ENCODE results near the gene FAM20A. TPM values are rescaled to one million over a fixed set of nuclear protein-coding genes. Genes with fewer than 3 reads are reported as not detected.

Gene FAM20A
- total RNA-seq, 1 experiment from 2014 or later, result not detected

GRCh38 chr17:68642118-68642412 is 40.9 kb upstream of the FAM20A start:
- TF ChIP-seq EZH2 (IDR thresholded peaks at IDR 0.05; ENCODE audit: low read depth) (no peak), CTCF (conservative IDR thresholded peaks at IDR 0.05) (no peak)
- intact Hi-C loops (cut with micrococcal nuclease; ENCODE audit: unreplicated experiment), result no loop called here
- no peak overlapping the region for H3K4me3 ChIP-seq
- H4K20me1 ChIP-seq (ENCODE audit: insufficient read depth), result no peaks in the 10 kb centered on the region
- no peaks in the 10 kb centered on the region for H3K9me3 ChIP-seq (ENCODE audit: insufficient read depth, low read depth)
- CTCF ChIA-PET, result no interaction called here
- H3F3A ChIP-seq (ENCODE audit: insufficient read depth, low read depth), result no peaks in the 10 kb centered on the region
- H3K79me2 ChIP-seq (ENCODE audit: low read depth), result no peaks in the 10 kb centered on the region
- no peaks in the 10 kb centered on the region for H3K36me3 ChIP-seq (ENCODE audit: low read depth)
- H3K27me3 ChIP-seq (ENCODE audit: insufficient read depth, low read depth), result peaks cover 46% of the 10 kb centered on the region
- DNase-seq, result no peak
- H3K4me2 ChIP-seq, result no peak overlapping the region
- BruUV-seq (replicated peaks), result no TSS peak
- H3K9me2 ChIP-seq (ENCODE audit: insufficient read depth), result no peaks in the 10 kb centered on the region
- H3K4me1 ChIP-seq (replicated peaks; ENCODE audit: insufficient read depth), result no peaks in the 10 kb centered on the region
- POLR2A ChIA-PET (ENCODE audit: unreplicated experiment), result no interaction called here
- H2AFZ ChIP-seq, result no peak overlapping the region
- H3K27ac ChIP-seq, result no peak overlapping the region

DNA sequence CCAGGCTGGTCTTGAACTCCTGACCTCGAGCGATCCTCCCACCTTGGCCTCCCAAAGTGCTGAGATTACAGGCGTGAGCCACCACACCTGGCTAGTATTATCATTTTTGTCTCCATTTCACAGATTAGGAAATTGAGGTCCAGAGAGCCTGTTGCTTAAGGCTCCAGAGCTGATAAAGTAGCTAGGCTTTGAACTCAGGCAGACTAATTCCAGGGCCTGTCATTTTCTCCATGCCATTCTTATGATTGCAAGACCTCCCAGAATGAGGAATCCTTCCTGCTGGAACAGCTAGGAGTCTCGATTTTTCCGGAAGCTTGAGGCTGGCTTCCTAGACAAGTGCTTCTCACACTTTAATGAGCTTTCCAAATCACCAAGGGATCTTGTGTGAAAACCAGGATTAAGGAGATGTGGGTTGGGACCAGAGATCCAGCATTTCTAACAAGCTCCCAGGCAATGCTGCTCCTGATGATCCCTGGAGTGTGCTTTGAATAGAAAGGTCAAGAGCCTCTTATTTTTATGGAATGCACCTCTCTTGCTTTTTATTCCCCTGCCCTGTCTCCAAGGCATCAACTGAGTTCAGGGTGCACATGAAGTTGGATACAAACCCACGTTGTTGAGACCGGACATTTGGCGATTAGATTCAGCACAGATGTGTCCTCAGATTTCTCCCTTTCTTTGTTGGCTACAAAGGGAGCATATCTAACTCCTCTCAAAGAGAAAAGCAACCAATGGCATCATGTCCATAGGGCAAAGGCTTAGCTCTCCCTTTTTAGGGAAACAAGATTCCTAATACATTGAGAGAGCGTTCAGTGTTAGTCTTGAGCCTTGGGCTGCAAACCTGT is 40.3 kb upstream of the FAM20A start:
- Histone ChIP-seq H3K27ac (no peak overlapping the region), H3K9me3 (ENCODE audit: insufficient read depth, low read depth) (no peaks in the 10 kb centered on the region), H3K4me2 (no peak overlapping the region), H3F3A (ENCODE audit: insufficient read depth, low read depth) (no peaks in the 10 kb centered on the region), H4K20me1 (ENCODE audit: insufficient read depth) (no peaks in the 10 kb centered on the region), H3K4me3 (no peak overlapping the region), H3K27me3 (ENCODE audit: insufficient read depth, low read depth) (peaks cover 46% of the 10 kb centered on the region), H3K4me1 (replicated peaks; ENCODE audit: insufficient read depth) (no peaks in the 10 kb centered on the region), H3K36me3 (ENCODE audit: low read depth) (no peaks in the 10 kb centered on the region), H3K9me2 (ENCODE audit: insufficient read depth) (no peaks in the 10 kb centered on the region), H3K79me2 (ENCODE audit: low read depth) (no peaks in the 10 kb centered on the region), H2AFZ (no peak overlapping the region)
- TF ChIP-seq EZH2 (IDR thresholded peaks at IDR 0.05; ENCODE audit: low read depth) (no peak), CTCF (conservative IDR thresholded peaks at IDR 0.05) (no peak)
- BruUV-seq (replicated peaks), result no TSS peak
- no peak for DNase-seq
- CTCF ChIA-PET, result no interaction called here
- intact Hi-C loops (cut with micrococcal nuclease; ENCODE audit: unreplicated experiment), result no loop called here
- POLR2A ChIA-PET (ENCODE audit: unreplicated experiment), result interaction anchor here (0.6 kb wide), 1 partner anchor 9 kb away, joined by 5 read pairs; no protein-coding TSS in a partner anchor

- no peak for DNase-seq
- H3K27ac ChIP-seq, result no peak overlapping the region
- H3K27me3 ChIP-seq (ENCODE audit: insufficient read depth, low read depth), result peaks cover 44% of the 10 kb centered on the region
- no peak overlapping the region for H3K4me3 ChIP-seq
- no peaks in the 10 kb centered on the region for H4K20me1 ChIP-seq (ENCODE audit: insufficient read depth)
- CTCF ChIA-PET, result no interaction called here
- H2AFZ ChIP-seq, result no peak overlapping the region
- intact Hi-C loops (cut with micrococcal nuclease; ENCODE audit: unreplicated experiment), result no loop called here
- no peaks in the 10 kb centered on the region for H3K79me2 ChIP-seq (ENCODE audit: low read depth)
- H3K9me2 ChIP-seq (ENCODE audit: insufficient read depth), result no peaks in the 10 kb centered on the region
- no peak overlapping the region for H3K4me2 ChIP-seq
- no TSS peak for BruUV-seq (replicated peaks)
- H3K36me3 ChIP-seq (ENCODE audit: low read depth), result no peaks in the 10 kb centered on the region
- TF ChIP-seq EZH2 (IDR thresholded peaks at IDR 0.05; ENCODE audit: low read depth), result no peak
- TF ChIP-seq CTCF (conservative IDR thresholded peaks at IDR 0.05), result no peak
- no peaks in the 10 kb centered on the region for H3K4me1 ChIP-seq (replicated peaks; ENCODE audit: insufficient read depth)
- POLR2A ChIA-PET (ENCODE audit: unreplicated experiment), result interaction anchor here (0.6 kb wide), 1 partner anchor 10 kb away, joined by 5 read pairs; no protein-coding TSS in a partner anchor
- H3F3A ChIP-seq (ENCODE audit: insufficient read depth, low read depth), result no peaks in the 10 kb centered on the region
- no peaks in the 10 kb centered on the region for H3K9me3 ChIP-seq (ENCODE audit: insufficient read depth, low read depth)
Observed at GRCh38 chr17:68640242-68640989, 39.2 kb upstream of the FAM20A start.

Data from PC-9 (cell line).